AG09319 (cell line): Measurements from ENCODE around the gene PRKAR1A.

ENCODE experiments used
- DNase-seq: peaks from one replicate; pipeline ENCODE4 v3.0.0-alpha.2; 2010; ENCODE audit warnings: low read depth; ENCODE audit errors: extremely low read depth
- TF ChIP-seq, protein P1 (sequence below): IDR thresholded peaks from 2 replicates; pipeline ENCODE4 v1.5.1; 2011; ENCODE audit warnings: low read depth, mild to moderate bottlenecking, inconsistent platforms, low read length, moderate library complexity

The PRKAR1A gene

DNA sequence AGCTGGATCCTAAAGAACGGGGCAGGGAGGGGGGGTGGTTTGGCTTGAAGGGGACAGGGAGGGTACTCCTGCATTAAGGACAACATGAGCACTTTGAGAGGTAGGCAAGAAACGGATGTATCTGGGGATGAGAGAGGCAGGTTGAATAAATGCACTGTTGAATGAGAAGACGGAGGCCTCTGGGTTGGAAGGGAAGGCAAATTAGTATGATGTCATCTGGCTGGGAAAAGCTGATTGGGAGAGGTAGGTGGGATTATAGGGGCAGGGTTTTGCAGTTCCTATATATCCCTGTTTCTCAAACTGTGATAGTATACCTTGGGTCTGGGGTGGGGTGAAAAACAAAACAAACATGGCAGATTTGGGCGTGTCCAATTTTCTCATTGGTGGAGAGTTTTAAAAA, 44.3 kb downstream of the PRKAR1A start:
- DNase-seq, result no peak
- TF ChIP-seq, protein P1, sequence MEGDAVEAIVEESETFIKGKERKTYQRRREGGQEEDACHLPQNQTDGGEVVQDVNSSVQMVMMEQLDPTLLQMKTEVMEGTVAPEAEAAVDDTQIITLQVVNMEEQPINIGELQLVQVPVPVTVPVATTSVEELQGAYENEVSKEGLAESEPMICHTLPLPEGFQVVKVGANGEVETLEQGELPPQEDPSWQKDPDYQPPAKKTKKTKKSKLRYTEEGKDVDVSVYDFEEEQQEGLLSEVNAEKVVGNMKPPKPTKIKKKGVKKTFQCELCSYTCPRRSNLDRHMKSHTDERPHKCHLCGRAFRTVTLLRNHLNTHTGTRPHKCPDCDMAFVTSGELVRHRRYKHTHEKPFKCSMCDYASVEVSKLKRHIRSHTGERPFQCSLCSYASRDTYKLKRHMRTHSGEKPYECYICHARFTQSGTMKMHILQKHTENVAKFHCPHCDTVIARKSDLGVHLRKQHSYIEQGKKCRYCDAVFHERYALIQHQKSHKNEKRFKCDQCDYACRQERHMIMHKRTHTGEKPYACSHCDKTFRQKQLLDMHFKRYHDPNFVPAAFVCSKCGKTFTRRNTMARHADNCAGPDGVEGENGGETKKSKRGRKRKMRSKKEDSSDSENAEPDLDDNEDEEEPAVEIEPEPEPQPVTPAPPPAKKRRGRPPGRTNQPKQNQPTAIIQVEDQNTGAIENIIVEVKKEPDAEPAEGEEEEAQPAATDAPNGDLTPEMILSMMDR, result no peak

DNA sequence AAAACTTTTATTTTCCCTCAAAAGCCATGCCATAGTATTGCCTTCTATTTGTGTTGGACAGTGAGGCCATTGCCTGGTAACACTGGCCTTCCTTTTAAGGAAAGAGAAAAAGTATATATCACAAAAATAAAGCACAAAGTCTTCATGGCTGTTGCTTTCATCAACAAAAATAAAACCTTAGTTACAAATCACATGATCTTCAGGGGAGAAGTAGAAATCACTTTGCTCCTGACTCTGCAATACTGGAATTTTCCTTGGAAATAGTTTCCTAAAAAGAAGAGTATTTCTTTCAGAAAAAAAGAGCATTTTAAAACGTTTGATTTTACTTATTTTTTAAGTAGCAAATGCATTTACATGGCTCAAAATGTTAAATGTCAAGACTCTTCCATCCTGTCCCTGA, 47.1 kb downstream of the PRKAR1A start:
- TF ChIP-seq, protein P1, result no peak

DNA sequence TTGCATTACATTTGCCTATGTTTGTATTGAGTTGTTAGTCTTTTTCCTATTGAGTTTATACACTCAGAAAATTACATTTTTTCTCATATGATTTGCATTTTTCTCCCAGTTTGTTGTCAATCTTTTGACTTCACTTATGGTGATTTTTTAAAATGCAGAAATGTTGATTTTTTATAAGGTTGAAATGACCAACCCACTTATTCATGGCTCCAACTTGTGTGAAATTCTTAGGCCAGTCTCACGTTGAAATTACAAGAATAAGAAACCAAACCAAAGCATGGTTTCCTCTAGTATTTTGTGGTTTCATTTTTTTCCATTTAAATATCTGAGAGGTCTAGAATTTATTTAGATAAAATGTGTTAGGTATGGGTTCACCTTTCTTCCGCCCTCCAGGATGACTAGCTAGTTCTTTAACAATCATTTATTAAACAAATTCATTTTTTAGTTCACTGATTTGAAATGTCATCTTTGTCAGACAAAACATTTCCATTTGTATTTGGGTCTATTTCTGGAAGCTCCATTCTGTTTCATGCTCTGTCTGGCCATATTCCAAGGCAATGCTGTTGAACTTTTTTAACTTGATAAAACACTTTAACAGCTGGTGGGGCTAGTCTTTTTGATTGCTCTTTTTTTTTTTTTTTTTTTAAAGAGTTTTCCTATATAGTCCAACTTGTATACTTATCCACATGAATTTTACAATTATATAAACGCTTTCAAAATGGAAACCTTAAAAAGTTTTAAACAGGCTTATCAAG, 48.9 kb downstream of the PRKAR1A start:
- DNase-seq, result no peak
- TF ChIP-seq, protein P1, result no peak

More for the DNA sequence above, 47.1 kb downstream of the PRKAR1A start:
- DNase-seq, result no peak

GRCh38 chr17:68562736-68563135, 50.5 kb downstream of the PRKAR1A start:
- TF ChIP-seq, protein P1, result no peak
- no peak for DNase-seq

DNA sequence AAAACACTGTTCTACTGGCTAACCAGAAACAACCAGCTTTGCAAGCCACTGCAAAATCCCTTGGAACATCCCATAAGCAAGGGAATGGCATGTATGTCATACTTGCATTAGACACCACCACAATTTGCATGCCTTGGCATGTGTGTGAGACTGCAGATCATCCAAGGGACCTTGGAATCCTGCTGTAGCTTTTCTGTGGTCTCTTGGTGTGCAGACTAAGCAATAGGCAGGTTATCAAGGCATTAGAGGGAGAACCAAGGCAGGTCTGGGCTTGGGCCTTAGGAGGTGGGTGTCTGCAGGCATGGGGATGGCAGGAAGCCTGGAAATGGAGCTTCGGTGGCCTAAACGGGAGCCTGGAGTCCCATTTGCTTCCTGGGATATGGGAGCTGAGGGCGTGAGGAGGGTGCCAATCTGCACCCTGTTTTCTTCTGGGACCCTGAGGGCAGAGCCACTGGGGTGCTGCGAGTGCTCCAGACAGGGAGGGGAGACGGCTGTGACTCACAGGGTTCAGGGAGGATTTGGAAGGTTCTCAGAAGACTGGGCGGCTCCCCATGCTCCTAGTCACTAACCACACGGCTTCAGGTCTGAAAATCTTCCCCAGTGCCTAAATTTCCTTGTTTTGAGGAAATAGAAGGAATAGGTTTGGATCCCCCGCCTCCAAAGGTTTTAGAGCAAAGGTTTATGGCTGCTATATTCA, 52.3 kb downstream of the PRKAR1A start:
- no peak for DNase-seq

GRCh38 chr17:68565661-68566441, 53.6 kb downstream of the PRKAR1A start:
- TF ChIP-seq, protein P1, result no peak
- DNase-seq, result no peak

More for the DNA sequence above, 52.3 kb downstream of the PRKAR1A start:
- TF ChIP-seq, protein P1, result no peak

- TF ChIP-seq, protein P1, result no peak
- no peak for DNase-seq
Observed at GRCh38 chr17:68566442-68566738, 54.2 kb downstream of the PRKAR1A start.
